HL-60 (cell line): ENCODE data around the gene CCDC30.

Experiments used
- DNase-seq, 2 experiments: peaks; one replicate each; pipeline ENCODE4 v3.0.0-alpha.2; 2010 to 2020; ENCODE audit warnings: low read depth in 1 of 2, low spot score in 1 of 2
- H3K27ac ChIP-seq: fragments of 250-450 bp; sonication (Bioruptor Pico); replicated peaks from 2 replicates; pipeline ENCODE4 v1.5.1; 2020; ENCODE audit warnings: mild to moderate bottlenecking, moderate library complexity
- H3K27me3 ChIP-seq: fragments of 250-450 bp; sonication (Bioruptor Pico); 2 replicates; pipeline ENCODE4 v1.5.1; 2021; ENCODE audit warnings: mild to moderate bottlenecking, moderate library complexity; ENCODE audit not compliant: insufficient read depth, poor library complexity, severe bottlenecking
- H3K4me3 ChIP-seq: replicated peaks from 2 replicates; pipeline ENCODE4 v1.5.1; 2011; ENCODE audit warnings: mild to moderate bottlenecking, control low read depth, low read length; ENCODE audit not compliant: insufficient read depth
- GABPA ChIP-seq: IDR thresholded peaks from 2 replicates; pipeline ENCODE4 v1.6.1; 2012; ENCODE audit warnings: low read depth
- POLR2AphosphoS5 ChIP-seq: IDR thresholded peaks from 2 replicates; pipeline ENCODE4 v1.6.1; 2012; ENCODE audit warnings: low read depth
- SPI1 ChIP-seq: IDR thresholded peaks from 2 replicates; pipeline ENCODE4 v1.6.1; 2012; ENCODE audit warnings: low read depth, mild to moderate bottlenecking, borderline replicate concordance
- TF ChIP-seq, protein P1 (sequence below): IDR thresholded peaks from one replicate; pipeline ENCODE4 v1.5.1; 2011; ENCODE audit warnings: low read length, control low read depth, inconsistent platforms; ENCODE audit not compliant: insufficient read depth
- TF ChIP-seq, protein P2 (sequence below): IDR thresholded peaks from 2 replicates; pipeline ENCODE4 v1.6.1; 2012; ENCODE audit warnings: low read depth; ENCODE audit not compliant: insufficient replicate concordance

Gene CCDC30

DNA sequence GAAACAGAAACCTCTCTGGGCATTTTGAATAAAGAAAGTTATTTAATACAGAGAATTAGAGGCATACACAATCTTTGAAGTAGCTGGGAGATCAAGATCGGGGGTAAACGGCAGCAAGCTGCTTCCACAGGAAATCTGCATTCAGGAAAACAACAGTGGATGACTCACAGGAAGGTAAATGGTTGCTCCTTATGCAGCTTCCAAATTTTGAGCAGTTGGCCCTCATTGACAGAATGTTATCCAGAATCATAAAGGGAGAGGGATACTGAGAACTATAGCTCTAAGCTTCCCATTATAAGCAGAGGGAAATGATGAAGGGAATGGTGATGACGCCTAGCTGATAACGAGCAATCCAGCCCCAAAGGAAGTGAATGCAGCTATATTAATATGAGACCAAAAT lies 35.8 kb upstream of the CCDC30 start:
- TF ChIP-seq GABPA, result no peak
- TF ChIP-seq, protein P1, sequence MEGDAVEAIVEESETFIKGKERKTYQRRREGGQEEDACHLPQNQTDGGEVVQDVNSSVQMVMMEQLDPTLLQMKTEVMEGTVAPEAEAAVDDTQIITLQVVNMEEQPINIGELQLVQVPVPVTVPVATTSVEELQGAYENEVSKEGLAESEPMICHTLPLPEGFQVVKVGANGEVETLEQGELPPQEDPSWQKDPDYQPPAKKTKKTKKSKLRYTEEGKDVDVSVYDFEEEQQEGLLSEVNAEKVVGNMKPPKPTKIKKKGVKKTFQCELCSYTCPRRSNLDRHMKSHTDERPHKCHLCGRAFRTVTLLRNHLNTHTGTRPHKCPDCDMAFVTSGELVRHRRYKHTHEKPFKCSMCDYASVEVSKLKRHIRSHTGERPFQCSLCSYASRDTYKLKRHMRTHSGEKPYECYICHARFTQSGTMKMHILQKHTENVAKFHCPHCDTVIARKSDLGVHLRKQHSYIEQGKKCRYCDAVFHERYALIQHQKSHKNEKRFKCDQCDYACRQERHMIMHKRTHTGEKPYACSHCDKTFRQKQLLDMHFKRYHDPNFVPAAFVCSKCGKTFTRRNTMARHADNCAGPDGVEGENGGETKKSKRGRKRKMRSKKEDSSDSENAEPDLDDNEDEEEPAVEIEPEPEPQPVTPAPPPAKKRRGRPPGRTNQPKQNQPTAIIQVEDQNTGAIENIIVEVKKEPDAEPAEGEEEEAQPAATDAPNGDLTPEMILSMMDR, result no peak
- TF ChIP-seq, protein P2, sequence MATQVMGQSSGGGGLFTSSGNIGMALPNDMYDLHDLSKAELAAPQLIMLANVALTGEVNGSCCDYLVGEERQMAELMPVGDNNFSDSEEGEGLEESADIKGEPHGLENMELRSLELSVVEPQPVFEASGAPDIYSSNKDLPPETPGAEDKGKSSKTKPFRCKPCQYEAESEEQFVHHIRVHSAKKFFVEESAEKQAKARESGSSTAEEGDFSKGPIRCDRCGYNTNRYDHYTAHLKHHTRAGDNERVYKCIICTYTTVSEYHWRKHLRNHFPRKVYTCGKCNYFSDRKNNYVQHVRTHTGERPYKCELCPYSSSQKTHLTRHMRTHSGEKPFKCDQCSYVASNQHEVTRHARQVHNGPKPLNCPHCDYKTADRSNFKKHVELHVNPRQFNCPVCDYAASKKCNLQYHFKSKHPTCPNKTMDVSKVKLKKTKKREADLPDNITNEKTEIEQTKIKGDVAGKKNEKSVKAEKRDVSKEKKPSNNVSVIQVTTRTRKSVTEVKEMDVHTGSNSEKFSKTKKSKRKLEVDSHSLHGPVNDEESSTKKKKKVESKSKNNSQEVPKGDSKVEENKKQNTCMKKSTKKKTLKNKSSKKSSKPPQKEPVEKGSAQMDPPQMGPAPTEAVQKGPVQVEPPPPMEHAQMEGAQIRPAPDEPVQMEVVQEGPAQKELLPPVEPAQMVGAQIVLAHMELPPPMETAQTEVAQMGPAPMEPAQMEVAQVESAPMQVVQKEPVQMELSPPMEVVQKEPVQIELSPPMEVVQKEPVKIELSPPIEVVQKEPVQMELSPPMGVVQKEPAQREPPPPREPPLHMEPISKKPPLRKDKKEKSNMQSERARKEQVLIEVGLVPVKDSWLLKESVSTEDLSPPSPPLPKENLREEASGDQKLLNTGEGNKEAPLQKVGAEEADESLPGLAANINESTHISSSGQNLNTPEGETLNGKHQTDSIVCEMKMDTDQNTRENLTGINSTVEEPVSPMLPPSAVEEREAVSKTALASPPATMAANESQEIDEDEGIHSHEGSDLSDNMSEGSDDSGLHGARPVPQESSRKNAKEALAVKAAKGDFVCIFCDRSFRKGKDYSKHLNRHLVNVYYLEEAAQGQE, result no peak
- no peak for TF ChIP-seq SPI1
- TF ChIP-seq POLR2AphosphoS5, result no peak
- H3K27ac ChIP-seq, result no peak overlapping the region
- H3K4me3 ChIP-seq, result no peak overlapping the region
- DNase-seq, result no peak
- H3K27me3 ChIP-seq, result no peaks in the 10 kb centered on the region

DNA sequence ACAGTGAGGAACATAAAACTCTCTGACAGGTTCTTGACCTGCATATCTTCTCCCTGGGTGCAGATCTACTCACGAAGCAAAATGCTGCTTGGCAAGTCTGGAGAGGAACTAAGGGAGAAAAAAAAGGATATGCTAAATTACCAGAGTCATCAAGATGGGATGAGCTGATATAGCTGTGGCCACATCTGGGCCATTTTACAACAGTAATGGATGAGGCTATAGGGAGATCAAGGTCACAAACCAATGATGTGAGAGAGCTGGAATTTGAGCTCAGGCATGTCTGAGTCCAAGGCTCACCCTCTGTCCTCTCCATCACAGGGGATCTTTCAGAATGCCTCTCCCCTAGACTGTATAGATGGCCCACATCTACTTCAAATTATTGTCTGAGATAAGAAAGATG lies 33.5 kb upstream of the CCDC30 start:
- Histone ChIP-seq H3K27ac (no peak overlapping the region), H3K4me3 (no peak overlapping the region), H3K27me3 (no peaks in the 10 kb centered on the region)
- TF ChIP-seq POLR2AphosphoS5, result no peak
- no peak for TF ChIP-seq SPI1
- TF ChIP-seq GABPA, result no peak
- TF ChIP-seq, protein P1, result no peak
- TF ChIP-seq, protein P2, result no peak
- no peak for DNase-seq

DNA sequence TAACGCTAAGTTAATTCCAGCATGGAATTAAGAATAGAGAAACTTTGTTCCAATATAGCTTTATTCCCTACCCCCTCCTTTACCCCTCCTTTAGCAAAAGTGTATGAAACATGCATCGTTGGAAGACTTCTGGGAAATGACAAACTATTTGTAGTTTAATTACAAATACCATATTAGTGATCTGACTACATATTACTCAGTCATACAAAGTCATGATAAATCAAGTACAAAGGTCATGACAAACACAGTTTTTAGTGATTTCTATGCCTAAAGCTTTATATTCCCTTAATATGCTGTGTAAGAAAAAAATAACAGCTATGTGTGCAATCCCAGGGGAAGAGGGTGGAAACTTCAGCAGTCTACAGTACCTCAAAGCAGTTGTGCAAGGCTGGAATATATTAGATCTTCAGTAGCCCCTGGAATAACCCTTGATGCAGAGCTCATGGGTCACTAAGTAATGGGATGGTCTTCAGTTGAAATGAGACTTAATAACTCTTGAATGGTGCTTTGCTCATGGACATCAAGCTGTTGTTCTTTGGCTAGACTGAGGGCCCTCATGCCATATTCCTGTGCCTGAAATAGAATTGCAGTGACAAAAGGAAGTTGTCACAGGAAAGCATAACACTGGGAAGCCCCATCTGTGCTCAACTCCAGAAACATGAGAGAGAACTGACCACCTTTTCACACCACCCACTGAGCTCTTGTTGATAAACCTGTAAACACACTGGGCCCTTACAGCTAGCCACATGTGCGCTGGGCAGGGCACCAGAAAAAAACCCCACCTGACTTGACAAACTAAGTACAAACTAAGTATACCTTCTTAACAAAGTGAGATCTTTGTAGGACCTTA lies 32.6 kb upstream of the CCDC30 start:
- Histone ChIP-seq H3K4me3 (no peak overlapping the region), H3K27ac (no peak overlapping the region), H3K27me3 (no peaks in the 10 kb centered on the region)
- no peak for DNase-seq
- TF ChIP-seq GABPA (no peak), SPI1 (no peak), POLR2AphosphoS5 (no peak)
- TF ChIP-seq, protein P1, result no peak
- TF ChIP-seq, protein P2, result no peak
